Adrenal gland (tissue), 12 donors: ENCODE measurements around the gene TPSG1. TPM values are rescaled to one million over a fixed set of nuclear protein-coding genes. Genes with fewer than 3 reads are reported as not detected.

Experiments
- DNase-seq, 7 donors: peaks; one replicate each; pipeline ENCODE4 v3.0.0-alpha.2; 2019 to 2020
- H3K27ac ChIP-seq, 5 donors: fragments of 200-600 bp; sonication (generic) in 4 of 5; 1 replicate in 3 of 5; 2 replicates in 2 of 5; pipeline versions ENCODE4 v1.5.1 to v1.8.0; 2016 to 2020; ENCODE audit warnings: mild to moderate bottlenecking in 1 of 5
- H3K27me3 ChIP-seq: fragments of 200-600 bp; 2 replicates; pipeline ENCODE4 v1.8.0; 2021
- H3K36me3 ChIP-seq, 2 donors: fragments of 200-600 bp; replicated peaks in 1 of 2; 1 replicate in 1 of 2; 2 replicates in 1 of 2; pipeline versions ENCODE4 v1.5.1 to v1.8.0; 2018 to 2022
- H3K4me1 ChIP-seq, 2 donors: fragments of 200-600 bp; replicated peaks in 1 of 2; 1 replicate in 1 of 2; 2 replicates in 1 of 2; pipeline versions ENCODE4 v1.5.1 to v1.8.0; 2018 to 2021
- H3K4me3 ChIP-seq, 4 donors: fragments of 200-600 bp; sonication (generic) in 3 of 4; one replicate each; pipeline ENCODE4 v1.5.1; 2016 to 2018
- H3K9me3 ChIP-seq, 3 donors: fragments of 200-600 bp; sonication (generic) in 1 of 3; replicated peaks in 1 of 3; 1 replicate in 2 of 3; 2 replicates in 1 of 3; pipeline versions ENCODE4 v1.5.1 to v1.8.0; 2016 to 2021
- CTCF ChIP-seq, 6 experiments: fragments of 450-650 bp in 4 of 6; fragments of 200-600 bp in 2 of 6; sonication (generic) in 1 of 6; IDR thresholded peaks; 1 replicate in 5 of 6; 2 replicates in 1 of 6; pipeline versions ENCODE4 v1.5.1 to v1.8.0; 2016 to 2021; ENCODE audit warnings: antibody characterized with exemption in 6 of 6, mild to moderate bottlenecking in 2 of 6, moderate library complexity in 1 of 6
- POLR2A ChIP-seq, 2 donors: fragments of 450-650 bp; IDR thresholded peaks; one replicate each; pipeline ENCODE4 v1.6.1; 2017; ENCODE audit warnings: antibody characterized with exemption in 2 of 2, mild to moderate bottlenecking in 2 of 2, moderate library complexity in 1 of 2
- WGBS, 4 donors: extraction: QIAGEN DNeasy Blood & Tissue Kit in 2 of 4; methylation state at CpG; one replicate each; pipeline versions ENCODE4 v1.1.5 to v1.1.7; 2013 to 2017; 5-methylcytosine and 5-hydroxymethylcytosine counted together
- intact Hi-C, 2 donors: fragments of 100-400 bp; cut with DNase I; formaldehyde crosslinking; loops; one replicate each; pipeline versions ENCODE4 v1.14.1 to v1.15.0; 2022 to 2023
- polyA plus RNA-seq, 3 donors: library from polyadenylated mRNA; stranded (reverse); fragments of 200-250 nt in 2 of 3; fragments of 350-450 nt in 1 of 3; fragmentation: Illumina TruSeq in 1 of 3; extraction: RNeasy Lipid Tissue Mini Kit (QIAGEN cat#74804) in 1 of 3; gene quantifications; one replicate each; pipeline ENCODE4 v1.2.3, GENCODE V29; 2013 to 2014
- total RNA-seq, 9 donors: library from RNA; depleted of rRNA in 4 of 9; stranded (reverse); fragments of >200 nt in 4 of 9; fragments of 120-200 nt in 1 of 9; fragmentation: NEBNext Ultra II Directional in 1 of 9; extraction: Animal tissue kit (Norgen Biotek cat#: 25700) in 1 of 9; gene quantifications; one replicate each; pipeline versions ENCODE4 v1.1.0 to v1.2.4, GENCODE V29; 2013 to 2023
- donor health status: healthy with polysubstance abuse.
- donor health status: Bipolar disorder and iron deficiency.
- donor health status: DM: yes; HTN: yes; CAD: no.
- donor health status: DM: no; HTN: no; CAD: no.
- donor health status: DM: no; HTN: no; CAD: no.
- donor health status: DM: yes; HTN: yes; CAD: no.

Gene TPSG1
- total and polyA plus RNA-seq, 12 donors = 0.18 to 5.5 (median 0.34) TPM; not detected in 7

GRCh38 chr16:1216681-1217400 is 8.2 kb downstream of the TPSG1 start:
- TF ChIP-seq POLR2A (IDR thresholded peaks at IDR 0.05) (no peak), CTCF (IDR thresholded peaks at IDR 0.05) (no peak)
- H3K4me1 ChIP-seq = no peaks in the 10 kb centered on the region
- H3K27me3 ChIP-seq = no peaks in the 10 kb centered on the region
- intact Hi-C loops = no loop called here
- peaks cover 0 to 15% of the 10 kb centered on the region in 2 donors for H3K36me3 ChIP-seq
- no peak for DNase-seq
- no peak overlapping the region for H3K27ac ChIP-seq
- 92 to 94% (median 94%) methylated on average over 22 to 32 of the region's 32 CpGs for WGBS, 4 donors
- no peaks in the 10 kb centered on the region for H3K9me3 ChIP-seq
- no peak overlapping the region for H3K4me3 ChIP-seq

- Histone ChIP-seq H3K36me3 (peaks cover 0 to 20% of the 10 kb centered on the region in 2 donors), H3K4me1 (no peaks in the 10 kb centered on the region), H3K27ac (no peak overlapping the region), H3K4me3 (no peak overlapping the region), H3K27me3 (no peaks in the 10 kb centered on the region), H3K9me3 (no peaks in the 10 kb centered on the region)
- WGBS, 4 donors = 86 to 93% (median 89%) methylated on average over 5 to 12 of the region's 12 CpGs
- TF ChIP-seq CTCF (IDR thresholded peaks at IDR 0.05) (no peak), POLR2A (IDR thresholded peaks at IDR 0.05) (no peak)
- intact Hi-C loops = no loop called here
- DNase-seq = no peak
These were observed 8.8 kb downstream of the TPSG1 start for GRCh38 chr16:1216296-1216619.

GRCh38 chr16:1215574-1216295 is 9.3 kb downstream of the TPSG1 start:
- Histone ChIP-seq H3K36me3 (peaks cover 0 to 25% of the 10 kb centered on the region in 2 donors), H3K27ac (no peak overlapping the region), H3K4me3 (no peak overlapping the region), H3K27me3 (no peaks in the 10 kb centered on the region), H3K4me1 (no peaks in the 10 kb centered on the region), H3K9me3 (no peaks in the 10 kb centered on the region)
- intact Hi-C loops = no loop called here
- TF ChIP-seq CTCF (IDR thresholded peaks at IDR 0.05) = no peak
- TF ChIP-seq POLR2A (IDR thresholded peaks at IDR 0.05) = no peak
- 76 to 87% (median 80%) methylated on average over 12 to 32 of the region's 32 CpGs for WGBS, 4 donors
- DNase-seq = no peak

GRCh38 chr16:1214719-1215118 is 10.3 kb downstream of the TPSG1 start:
- intact Hi-C loops = no loop called here
- TF ChIP-seq CTCF (IDR thresholded peaks at IDR 0.05) (no peak), POLR2A (IDR thresholded peaks at IDR 0.05) (no peak)
- no peak overlapping the region for H3K4me3 ChIP-seq
- no peaks in the 10 kb centered on the region for H3K9me3 ChIP-seq
- H3K27ac ChIP-seq = no peak overlapping the region
- WGBS, 4 donors = 82 to 84% (median 84%) methylated on average over 10 to 16 of the region's 16 CpGs; no CpG with 5 or more reads in 1 of the 4 donors
- H3K27me3 ChIP-seq = no peaks in the 10 kb centered on the region
- no peak for DNase-seq
- H3K4me1 ChIP-seq = no peaks in the 10 kb centered on the region
- H3K36me3 ChIP-seq = peaks cover 0 to 29% of the 10 kb centered on the region in 2 donors
